Activated CD4-positive, alpha-beta T cell treated with anti-CD3 and anti-CD28 coated beads, Interleukin-2, amount 50 U/mL, for 48 hours (primary cell): Measurements from ENCODE around the gene NFATC2.
"Not testable (repeated sequence)": the region's sequence is repeated elsewhere in the genome, so short reads cannot be mapped to it uniquely, and the experiment has no call there.

Source experiments
- DNase-seq, 2 experiments: peaks; one replicate each; pipeline ENCODE4 v3.0.0-alpha.2; 2020

The NFATC2 gene

GRCh38 chr20:51469046-51469445 is 73.5 kb downstream of the NFATC2 start:
- DNase-seq: no peak

GRCh38 chr20:51468636-51469035 is 73.9 kb downstream of the NFATC2 start:
- DNase-seq: no peak

GRCh38 chr20:51467956-51468626 is 74.4 kb downstream of the NFATC2 start:
- no peak for DNase-seq

GRCh38 chr20:51463998-51464397 is 78.5 kb downstream of the NFATC2 start:
- no peak for DNase-seq

GRCh38 chr20:51463560-51463959 is 79.0 kb downstream of the NFATC2 start:
- no peak for DNase-seq

- no peak for DNase-seq
These were observed 79.8 kb downstream of the NFATC2 start for GRCh38 chr20:51462566-51463276.

GRCh38 chr20:51461846-51462245 is 80.7 kb downstream of the NFATC2 start:
- not testable (repeated sequence) for DNase-seq

GRCh38 chr20:51461306-51461705 is 81.2 kb downstream of the NFATC2 start:
- DNase-seq: no peak

GRCh38 chr20:51460569-51461265 is 81.8 kb downstream of the NFATC2 start:
- no peak for DNase-seq

- no peak for DNase-seq
These were observed 82.4 kb downstream of the NFATC2 start for GRCh38 chr20:51460163-51460562.

- DNase-seq: no peak
These were observed 83.6 kb downstream of the NFATC2 start for GRCh38 chr20:51458751-51459439.

GRCh38 chr20:51457533-51457932 is 85.0 kb downstream of the NFATC2 start:
- DNase-seq: no peak

- no peak for DNase-seq
These were observed 85.7 kb downstream of the NFATC2 start for GRCh38 chr20:51456511-51457509.

- no peak for DNase-seq
These were observed 88.2 kb downstream of the NFATC2 start for GRCh38 chr20:51454250-51454865.

GRCh38 chr20:51452734-51453365 is 89.7 kb downstream of the NFATC2 start:
- no peak for DNase-seq

GRCh38 chr20:51452091-51452613 is 90.4 kb downstream of the NFATC2 start:
- DNase-seq: no peak

GRCh38 chr20:51451484-51451883 is 91.0 kb downstream of the NFATC2 start:
- DNase-seq: no peak

- no peak for DNase-seq
These were observed 91.5 kb downstream of the NFATC2 start for GRCh38 chr20:51450984-51451383.

GRCh38 chr20:51450221-51450712 is 92.3 kb downstream of the NFATC2 start:
- DNase-seq: no peak

GRCh38 chr20:51449498-51450220 is 92.9 kb downstream of the NFATC2 start:
- no peak for DNase-seq
